CD4-positive, CD25-positive, alpha-beta regulatory T cell (primary cell): ENCODE measurements around the gene RBM19. TPM values are rescaled to one million over a fixed set of nuclear protein-coding genes. Genes with fewer than 3 reads are reported as not detected.

Experiments used
- ATAC-seq, 2 donors: fragments of 150-1000 bp; cut with Tn5 transposase; one replicate each; pipeline ENCODE4 v1.10.0; 2021; ENCODE audit warnings: low read depth in 2 of 2, moderate number of reproducible peaks in 2 of 2, moderate library complexity in 1 of 2
- DNase-seq, 3 donors: peaks; one replicate each; pipeline versions ENCODE4 v3.0.0 to v3.0.0-alpha.2; 2012 to 2022; ENCODE audit warnings: mixed read lengths in 1 of 3
- H3K27ac ChIP-seq: one replicate; pipeline ENCODE4 v1.7.0; 2013; ENCODE audit warnings: mild to moderate bottlenecking, low read length; ENCODE audit not compliant: insufficient read depth, poor library complexity, severe bottlenecking
- H3K27me3 ChIP-seq: one replicate; pipeline ENCODE4 v1.7.0; 2013; ENCODE audit warnings: low read length; ENCODE audit not compliant: control insufficient read depth, insufficient read depth
- H3K36me3 ChIP-seq: one replicate; pipeline ENCODE4 v1.7.0; 2013; ENCODE audit warnings: mild to moderate bottlenecking, low read length, moderate library complexity; ENCODE audit not compliant: control insufficient read depth, insufficient read depth
- H3K4me1 ChIP-seq: 2 replicates; pipeline ENCODE4 v1.7.0; 2013; ENCODE audit warnings: mild to moderate bottlenecking, low read length; ENCODE audit not compliant: insufficient read depth, control insufficient read depth, poor library complexity, severe bottlenecking
- H3K4me3 ChIP-seq: one replicate; pipeline ENCODE4 v1.7.0; 2013; ENCODE audit warnings: low read depth, mild to moderate bottlenecking, low read length, moderate library complexity
- H3K9me3 ChIP-seq, 2 experiments: 1 replicate in 1 of 2; 2 replicates in 1 of 2; pipeline ENCODE4 v1.7.0; 2013; ENCODE audit warnings: low read length in 2 of 2, mild to moderate bottlenecking in 1 of 2, moderate library complexity in 1 of 2; ENCODE audit not compliant: control insufficient read depth in 2 of 2
- H3K27ac Mint-ChIP-seq, 3 donors: one replicate each; pipeline ENCODE4 v1.8.0; 2020 to 2022; ENCODE audit warnings: mild to moderate bottlenecking in 3 of 3, mixed read lengths in 3 of 3, moderate library complexity in 2 of 3
- H3K27me3 Mint-ChIP-seq: one replicate; pipeline ENCODE4 v1.8.0; 2022; ENCODE audit warnings: mild to moderate bottlenecking, mixed read lengths
- H3K36me3 Mint-ChIP-seq: one replicate; pipeline ENCODE4 v1.8.0; 2020; ENCODE audit warnings: mixed read lengths
- H3K4me1 Mint-ChIP-seq, 4 donors: one replicate each; pipeline ENCODE4 v1.8.0; 2020 to 2022; ENCODE audit warnings: mixed read lengths in 4 of 4, mild to moderate bottlenecking in 1 of 4
- H3K4me3 Mint-ChIP-seq, 4 donors: one replicate each; pipeline ENCODE4 v1.8.0; 2020 to 2022; ENCODE audit warnings: mild to moderate bottlenecking in 4 of 4, mixed read lengths in 4 of 4, moderate library complexity in 3 of 4
- H3K9me3 Mint-ChIP-seq, 7 donors: one replicate each; pipeline ENCODE4 v1.8.0; 2020 to 2022; ENCODE audit warnings: mixed read lengths in 7 of 7, mild to moderate bottlenecking in 3 of 7, moderate library complexity in 2 of 7
- polyA plus RNA-seq, 4 donors: library from polyadenylated mRNA; unstranded; fragments of 300-500 nt; fragmentation: Illumina TruSeq; gene quantifications; one replicate each; pipeline ENCODE4 v1.2.3, GENCODE V29; 2021
- total RNA-seq: library from RNA; stranded (reverse); gene quantifications from one replicate; pipeline ENCODE4 v1.2.3, GENCODE V29; 2022

Gene RBM19
- total and polyA plus RNA-seq, 5 donors from 2014 or later: 6.3 to 66.2 (median 6.9) TPM

DNA sequence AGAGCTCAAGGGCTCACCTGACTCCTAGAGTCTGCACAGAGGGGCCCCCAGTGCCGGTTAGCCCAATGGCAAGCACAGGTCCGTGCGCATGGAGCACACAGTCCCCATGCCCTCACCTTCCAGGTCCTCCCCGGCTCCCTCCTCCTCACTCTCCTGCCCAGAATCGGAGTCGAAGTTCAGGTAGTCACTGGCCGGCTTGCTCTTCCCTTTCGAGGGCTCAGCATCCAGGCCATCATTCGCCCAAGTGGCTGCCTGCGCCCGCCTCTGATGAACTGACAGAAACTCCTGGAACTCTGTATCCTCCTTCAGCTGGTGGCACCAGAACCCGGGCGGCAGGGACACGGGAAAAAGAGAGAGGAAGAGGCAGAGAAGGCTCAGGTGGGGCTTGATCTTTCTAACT lies 7.0 kb downstream of the RBM19 start:
- H3K4me1 ChIP-seq: peaks cover under 1% of the 10 kb centered on the region
- H3K27ac Mint-ChIP-seq: no peak overlapping the region
- H3K4me1 Mint-ChIP-seq: peaks cover 7 to 25% (median 16%) of the 10 kb centered on the region in 4 donors
- no peak overlapping the region for H3K4me3 Mint-ChIP-seq
- no peaks in the 10 kb centered on the region for H3K27me3 ChIP-seq
- H3K9me3 Mint-ChIP-seq: no peaks in the 10 kb centered on the region
- DNase-seq (no peak), ATAC-seq (no peak)
- H3K27ac ChIP-seq: no peak overlapping the region
- H3K27me3 Mint-ChIP-seq: no peaks in the 10 kb centered on the region
- H3K4me3 ChIP-seq: no peak overlapping the region
- H3K36me3 Mint-ChIP-seq: peaks cover 60% of the 10 kb centered on the region
- H3K9me3 ChIP-seq: no peaks in the 10 kb centered on the region
- peaks cover 83% of the 10 kb centered on the region for H3K36me3 ChIP-seq

DNA sequence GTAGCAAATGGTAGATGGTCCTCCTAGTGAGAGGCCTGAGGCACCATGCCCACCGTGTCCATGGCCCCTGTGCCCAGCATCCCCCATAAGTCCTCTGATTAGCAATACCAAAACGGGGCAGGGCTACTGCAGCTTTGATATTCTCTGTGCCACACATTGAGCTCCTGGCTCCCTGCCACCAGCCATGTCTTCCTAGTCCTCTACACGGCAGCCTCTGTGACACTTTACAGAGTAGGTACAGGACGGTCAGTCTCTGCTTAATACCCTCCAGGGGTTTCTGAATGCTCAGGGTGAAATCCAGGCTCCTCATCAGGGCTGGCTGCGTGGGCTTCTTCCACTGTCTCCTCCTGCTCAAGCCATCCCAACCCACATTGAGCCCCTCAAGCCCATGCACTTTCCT lies 8.0 kb downstream of the RBM19 start:
- Histone ChIP-seq H3K27ac (no peak overlapping the region), H3K4me1 (no peaks in the 10 kb centered on the region), H3K27me3 (no peaks in the 10 kb centered on the region), H3K36me3 (peaks cover 93% of the 10 kb centered on the region), H3K9me3 (no peaks in the 10 kb centered on the region), H3K4me3 (no peak overlapping the region)
- DNase-seq (no peak), ATAC-seq (no peak)
- no peak overlapping the region for H3K27ac Mint-ChIP-seq
- H3K9me3 Mint-ChIP-seq: no peaks in the 10 kb centered on the region
- H3K4me3 Mint-ChIP-seq: no peak overlapping the region
- peaks cover 59% of the 10 kb centered on the region for H3K36me3 Mint-ChIP-seq
- H3K4me1 Mint-ChIP-seq: peaks cover 7 to 17% (median 15%) of the 10 kb centered on the region in 4 donors
- no peaks in the 10 kb centered on the region for H3K27me3 Mint-ChIP-seq

GRCh38 chr12:113957627-113958026 lies 8.5 kb downstream of the RBM19 start:
- Histone ChIP-seq H3K36me3 (peaks cover 96% of the 10 kb centered on the region), H3K9me3 (no peaks in the 10 kb centered on the region), H3K27me3 (no peaks in the 10 kb centered on the region), H3K4me1 (no peaks in the 10 kb centered on the region), H3K4me3 (no peak overlapping the region), H3K27ac (no peak overlapping the region)
- Mint-ChIP-seq H3K36me3 (peaks cover 57% of the 10 kb centered on the region), H3K4me3 (no peak overlapping the region), H3K9me3 (no peaks in the 10 kb centered on the region), H3K27ac (no peak overlapping the region), H3K27me3 (no peaks in the 10 kb centered on the region), H3K4me1 (peaks cover 4 to 12% (median 12%) of the 10 kb centered on the region in 4 donors)
- DNase-seq (no peak), ATAC-seq (no peak)

DNA sequence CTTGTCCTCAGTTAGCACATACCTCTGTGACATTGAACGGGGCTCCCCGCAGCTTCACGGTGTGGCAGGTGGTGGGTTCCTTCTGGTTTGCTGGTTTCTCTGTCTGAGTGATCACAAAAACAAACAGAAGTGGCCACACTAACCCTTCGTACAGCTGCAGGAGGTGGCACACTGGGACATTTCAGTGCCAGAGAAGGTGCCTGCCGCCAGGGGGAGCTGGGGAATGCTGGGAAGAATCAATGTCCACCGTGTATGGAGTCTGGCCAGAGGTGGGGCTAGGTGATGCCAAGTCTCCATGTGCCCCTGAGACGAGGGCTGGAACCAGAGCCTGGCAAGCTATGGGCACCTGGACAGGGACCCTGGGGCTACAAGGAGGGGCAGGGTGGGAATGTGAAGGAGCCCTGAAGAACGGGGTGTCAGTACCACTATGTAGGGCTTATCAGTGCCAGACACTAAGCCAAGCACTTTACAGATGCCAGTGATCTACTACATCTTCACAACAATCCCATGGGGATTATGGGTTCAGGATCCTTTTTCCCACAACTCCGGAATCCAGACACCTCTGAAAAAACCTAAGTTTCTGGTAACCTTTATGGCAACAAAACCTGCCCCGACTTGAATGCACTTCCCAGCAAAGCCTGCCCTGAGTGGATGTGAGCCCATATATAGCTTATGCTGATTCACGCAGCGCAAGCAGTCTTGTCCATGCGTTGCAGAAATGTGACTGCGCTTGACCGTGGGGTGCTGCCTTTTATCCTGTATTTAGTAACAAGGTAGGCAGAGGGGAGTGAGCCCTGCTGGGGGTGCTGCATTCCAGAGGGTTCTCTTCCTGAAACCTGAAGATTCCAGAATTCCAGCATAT lies 10.8 kb downstream of the RBM19 start:
- ATAC-seq: no peak
- no peak for DNase-seq
- Mint-ChIP-seq H3K27ac (peak overlapping the region in 1 of 3 donors; percentile 62), H3K9me3 (no peaks in the 10 kb centered on the region), H3K27me3 (no peaks in the 10 kb centered on the region), H3K4me3 (peak overlapping the region in 1 of 4 donors; percentile 49), H3K36me3 (peaks cover 44% of the 10 kb centered on the region), H3K4me1 (peaks cover 0 to 3% (median 0%) of the 10 kb centered on the region in 4 donors)
- Histone ChIP-seq H3K27me3 (no peaks in the 10 kb centered on the region), H3K36me3 (peaks cover 91% of the 10 kb centered on the region), H3K4me3 (no peak overlapping the region), H3K4me1 (no peaks in the 10 kb centered on the region), H3K9me3 (no peaks in the 10 kb centered on the region), H3K27ac (no peak overlapping the region)

DNA sequence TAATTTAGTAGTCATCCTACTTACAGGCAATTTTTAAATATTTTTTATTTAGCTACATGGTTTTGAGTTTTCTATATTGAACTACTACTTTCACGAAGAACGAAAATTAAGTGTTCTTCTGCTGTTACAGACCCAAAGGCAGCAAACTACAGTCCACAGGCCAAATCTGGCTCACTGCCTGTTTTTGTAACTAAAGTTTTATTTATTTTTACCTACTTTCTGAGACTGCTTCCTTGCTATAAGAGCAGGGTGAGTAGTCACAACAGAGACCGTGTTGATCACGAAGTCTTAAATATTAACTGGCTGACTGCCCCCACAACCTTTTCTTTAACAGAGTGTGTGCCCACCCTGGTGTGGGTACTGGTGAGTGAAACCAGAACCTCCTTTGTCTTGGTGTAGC lies 11.6 kb downstream of the RBM19 start:
- H3K27me3 Mint-ChIP-seq: no peaks in the 10 kb centered on the region
- Histone ChIP-seq H3K9me3 (no peaks in the 10 kb centered on the region), H3K27me3 (no peaks in the 10 kb centered on the region), H3K36me3 (peaks cover 88% of the 10 kb centered on the region), H3K4me3 (no peak overlapping the region), H3K4me1 (no peaks in the 10 kb centered on the region), H3K27ac (no peak overlapping the region)
- no peak overlapping the region for H3K27ac Mint-ChIP-seq
- ATAC-seq: no peak
- H3K4me3 Mint-ChIP-seq: no peak overlapping the region
- no peaks in the 10 kb centered on the region for H3K9me3 Mint-ChIP-seq
- H3K4me1 Mint-ChIP-seq: peaks cover 0 to 3% (median 0%) of the 10 kb centered on the region in 4 donors
- peaks cover 40% of the 10 kb centered on the region for H3K36me3 Mint-ChIP-seq
- DNase-seq: no peak

DNA sequence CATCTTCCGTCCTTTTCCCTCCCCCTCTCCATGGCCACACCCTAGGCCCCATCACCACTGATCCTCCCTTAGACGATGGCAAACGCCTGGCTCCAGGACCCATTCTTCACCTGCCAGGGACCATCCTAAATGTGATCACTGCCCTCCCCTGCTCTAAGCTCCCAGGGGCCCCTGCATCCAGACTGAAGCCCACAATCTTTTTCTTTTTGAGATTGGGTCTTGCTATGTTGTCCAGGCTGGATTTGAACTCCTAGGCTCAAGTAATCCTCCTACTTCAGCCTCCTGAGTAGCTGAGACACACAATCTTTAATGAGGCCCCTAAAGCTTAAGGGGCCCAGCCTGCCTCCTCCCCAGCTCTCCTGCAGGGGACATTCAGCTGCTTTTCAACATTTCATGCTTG lies 15.3 kb downstream of the RBM19 start:
- peaks cover 49% of the 10 kb centered on the region for H3K36me3 Mint-ChIP-seq
- Histone ChIP-seq H3K4me3 (no peak overlapping the region), H3K27ac (no peak overlapping the region), H3K36me3 (peaks cover 92% of the 10 kb centered on the region), H3K9me3 (no peaks in the 10 kb centered on the region), H3K4me1 (no peaks in the 10 kb centered on the region), H3K27me3 (no peaks in the 10 kb centered on the region)
- no peaks in the 10 kb centered on the region for H3K9me3 Mint-ChIP-seq
- no peaks in the 10 kb centered on the region for H3K27me3 Mint-ChIP-seq
- no peaks in the 10 kb centered on the region for H3K4me1 Mint-ChIP-seq
- no peak for ATAC-seq
- H3K4me3 Mint-ChIP-seq: no peak overlapping the region
- no peak for DNase-seq
- H3K27ac Mint-ChIP-seq: peak overlapping the region in 1 of 3 donors; percentile 26

DNA sequence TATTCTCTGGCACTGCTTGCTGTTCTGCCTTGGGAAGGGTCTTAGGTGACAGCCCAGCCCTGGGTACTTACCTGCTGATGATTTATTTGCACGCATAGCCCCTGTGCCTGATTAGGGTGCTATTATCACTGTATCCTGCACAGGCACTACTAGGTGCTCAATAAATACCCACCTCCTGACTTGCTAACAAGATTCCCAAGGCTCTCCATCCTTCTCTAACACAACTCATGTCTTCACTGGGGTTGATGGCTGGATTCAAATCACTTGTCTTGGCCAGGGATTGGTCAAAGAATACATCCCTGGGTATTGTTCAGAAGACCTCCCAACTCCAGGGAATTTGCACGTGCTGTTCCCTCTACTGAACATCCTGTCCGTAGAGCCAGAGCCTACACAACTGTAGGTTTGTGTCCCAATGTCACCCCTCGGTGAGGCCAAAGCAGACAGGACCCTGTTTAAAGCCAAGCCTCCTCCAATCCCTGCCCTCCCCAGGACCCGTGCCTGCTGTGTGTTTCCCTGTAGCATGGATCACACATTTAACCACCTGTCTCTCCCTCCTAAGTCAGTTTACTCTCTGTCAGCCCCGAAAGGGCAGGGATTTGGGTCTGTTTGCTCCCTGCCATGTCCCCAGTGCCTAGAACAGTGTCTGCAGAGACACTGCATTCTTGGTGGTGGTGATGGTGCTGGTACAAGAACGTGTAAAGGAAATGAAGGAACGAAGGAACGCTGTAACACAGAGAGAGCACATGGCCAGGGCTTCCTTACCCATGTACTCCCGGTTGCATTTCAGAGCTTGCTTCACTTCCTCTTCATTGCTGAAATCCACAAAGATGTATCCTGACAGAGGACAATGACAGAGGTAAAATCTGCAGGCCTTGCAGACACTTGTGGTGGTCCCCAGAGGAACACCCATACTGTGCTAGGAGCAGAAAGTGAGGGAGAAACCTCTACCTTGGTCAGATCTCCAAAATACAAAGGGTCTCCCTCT lies 16.5 kb downstream of the RBM19 start:
- Mint-ChIP-seq H3K4me3 (no peak overlapping the region), H3K27me3 (no peaks in the 10 kb centered on the region), H3K27ac (peak overlapping the region in 1 of 3 donors; percentile 47), H3K36me3 (peaks cover 55% of the 10 kb centered on the region), H3K9me3 (no peaks in the 10 kb centered on the region), H3K4me1 (peaks cover 0 to 2% (median 0%) of the 10 kb centered on the region in 4 donors)
- no peak for DNase-seq
- Histone ChIP-seq H3K27me3 (no peaks in the 10 kb centered on the region), H3K36me3 (peaks cover 90% of the 10 kb centered on the region), H3K4me1 (no peaks in the 10 kb centered on the region), H3K4me3 (no peak overlapping the region), H3K9me3 (no peaks in the 10 kb centered on the region), H3K27ac (no peak overlapping the region)
- ATAC-seq: no peak
